NCI-H446 (cell line): ENCODE data around the gene ICA1L.

Experiments
- DNase-seq, 2 experiments: peaks; one replicate each; lab custom pipeline; 2025; lab: John Stamatoyannopoulos, UW

ICA1L gene

GRCh38 chr2:202782940-202783558 is 88.5 kb downstream of the ICA1L start:
- DNase-seq: no peak

- no peak for DNase-seq
Observed at GRCh38 chr2:202780514-202781021, 91.0 kb downstream of the ICA1L start.

GRCh38 chr2:202778217-202778616 is 93.3 kb downstream of the ICA1L start:
- no peak for DNase-seq

- no peak for DNase-seq
Observed at GRCh38 chr2:202774104-202774503, 97.5 kb downstream of the ICA1L start.

GRCh38 chr2:202773301-202773973 is 98.1 kb downstream of the ICA1L start:
- DNase-seq: no peak

GRCh38 chr2:202771741-202772460 is 99.7 kb downstream of the ICA1L start:
- no peak for DNase-seq

GRCh38 chr2:202771336-202771735 is 100.2 kb downstream of the ICA1L start:
- no peak for DNase-seq

- DNase-seq: no peak
Observed at GRCh38 chr2:202769201-202769600, 102.4 kb downstream of the ICA1L start.

GRCh38 chr2:202768273-202768672 is 103.3 kb downstream of the ICA1L start:
- DNase-seq: no peak

GRCh38 chr2:202765436-202765835 is 106.1 kb downstream of the ICA1L start:
- DNase-seq: no peak

- no peak for DNase-seq
Observed at GRCh38 chr2:202764991-202765390, 106.6 kb downstream of the ICA1L start.

- no peak for DNase-seq
Observed at GRCh38 chr2:202763916-202764315, 107.7 kb downstream of the ICA1L start.

- DNase-seq: no peak
Observed at GRCh38 chr2:202762556-202762955, 109.0 kb downstream of the ICA1L start.

GRCh38 chr2:202760848-202761247 is 110.7 kb downstream of the ICA1L start:
- DNase-seq: no peak

- no peak for DNase-seq
Observed at GRCh38 chr2:202758604-202759003, 113.0 kb downstream of the ICA1L start.

GRCh38 chr2:202758128-202758527 is 113.4 kb downstream of the ICA1L start:
- no peak for DNase-seq

- no peak for DNase-seq
Observed at GRCh38 chr2:202757339-202757738, 114.2 kb downstream of the ICA1L start.

GRCh38 chr2:202756598-202756997 is 115.0 kb downstream of the ICA1L start:
- DNase-seq: no peak

GRCh38 chr2:202754936-202755335 is 116.6 kb downstream of the ICA1L start:
- DNase-seq: no peak

GRCh38 chr2:202752071-202752470 is 119.5 kb downstream of the ICA1L start:
- no peak for DNase-seq

- DNase-seq: no peak
Observed at GRCh38 chr2:202750763-202751427, 120.7 kb downstream of the ICA1L start.

- no peak for DNase-seq
Observed at GRCh38 chr2:202749477-202749876, 122.1 kb downstream of the ICA1L start.
